Measurements from ENCODE around the gene SUN3. TPM values are rescaled to one million over a fixed set of nuclear protein-coding genes. Genes with fewer than 3 reads are reported as not detected.

Gene SUN3
- total RNA-seq, 2 donors from 2014 or later = not detected

DNA sequence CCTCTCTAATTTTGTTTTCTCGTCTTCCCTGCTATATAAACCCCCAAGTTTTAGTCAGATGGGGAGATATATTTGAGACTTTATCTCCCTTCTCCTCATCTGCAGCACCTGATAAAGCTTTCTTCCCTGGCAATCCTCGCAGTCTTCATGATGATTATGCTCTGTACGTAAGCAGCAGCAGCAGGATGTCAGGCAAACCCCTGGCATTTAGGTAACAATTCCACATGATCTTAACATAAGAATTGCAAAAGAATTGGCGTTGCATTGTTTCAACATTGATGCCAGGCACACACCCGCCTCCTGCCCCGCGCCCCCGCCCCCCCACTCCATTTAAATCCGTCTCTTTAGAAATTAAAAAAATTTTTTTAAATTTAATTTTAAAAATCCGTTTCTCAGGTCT, 86.8 kb downstream of the SUN3 start:
- Histone ChIP-seq H3K4me1 (ENCODE audit: control insufficient read depth, insufficient read depth, low read length) (no peaks in the 10 kb centered on the region), H3K9ac (ENCODE audit: extremely low read depth, low read length, poor library complexity, severe bottlenecking) (no peak overlapping the region), H3K27me3 (ENCODE audit: control insufficient read depth, insufficient read depth, low read length, poor library complexity, severe bottlenecking) (no peaks in the 10 kb centered on the region), H3K36me3 (ENCODE audit: control insufficient read depth, insufficient read depth, low read length) (no peaks in the 10 kb centered on the region), H3K4me3 (ENCODE audit: low read length) (no peak overlapping the region), H3K27ac (ENCODE audit: low read depth, low read length) (no peak overlapping the region), H3K9me3 (ENCODE audit: control insufficient read depth, low read length) (no peaks in the 10 kb centered on the region)
- no peaks in the 10 kb centered on the region for H3K27me3 Mint-ChIP-seq (ENCODE audit: insufficient read depth)
- peaks cover 25% of the 10 kb centered on the region for H3K4me1 Mint-ChIP-seq
- DNase-seq = no peak
- H3K27ac Mint-ChIP-seq = no peak overlapping the region
- no peak overlapping the region for H3K4me3 Mint-ChIP-seq
- H3K9me3 Mint-ChIP-seq = no peaks in the 10 kb centered on the region
- H3K36me3 Mint-ChIP-seq (ENCODE audit: low read depth) = no peaks in the 10 kb centered on the region
- WGBS, 2 experiments (ENCODE audit: insufficient coverage in 1 of 2, insufficient read length in 1 of 2) = 80 to 96% methylated on average over 3 to 10 of the region's 10 CpGs
- TF ChIP-seq, protein P1, sequence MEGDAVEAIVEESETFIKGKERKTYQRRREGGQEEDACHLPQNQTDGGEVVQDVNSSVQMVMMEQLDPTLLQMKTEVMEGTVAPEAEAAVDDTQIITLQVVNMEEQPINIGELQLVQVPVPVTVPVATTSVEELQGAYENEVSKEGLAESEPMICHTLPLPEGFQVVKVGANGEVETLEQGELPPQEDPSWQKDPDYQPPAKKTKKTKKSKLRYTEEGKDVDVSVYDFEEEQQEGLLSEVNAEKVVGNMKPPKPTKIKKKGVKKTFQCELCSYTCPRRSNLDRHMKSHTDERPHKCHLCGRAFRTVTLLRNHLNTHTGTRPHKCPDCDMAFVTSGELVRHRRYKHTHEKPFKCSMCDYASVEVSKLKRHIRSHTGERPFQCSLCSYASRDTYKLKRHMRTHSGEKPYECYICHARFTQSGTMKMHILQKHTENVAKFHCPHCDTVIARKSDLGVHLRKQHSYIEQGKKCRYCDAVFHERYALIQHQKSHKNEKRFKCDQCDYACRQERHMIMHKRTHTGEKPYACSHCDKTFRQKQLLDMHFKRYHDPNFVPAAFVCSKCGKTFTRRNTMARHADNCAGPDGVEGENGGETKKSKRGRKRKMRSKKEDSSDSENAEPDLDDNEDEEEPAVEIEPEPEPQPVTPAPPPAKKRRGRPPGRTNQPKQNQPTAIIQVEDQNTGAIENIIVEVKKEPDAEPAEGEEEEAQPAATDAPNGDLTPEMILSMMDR (conservative IDR thresholded peaks at IDR 0.05) = no peak

DNA sequence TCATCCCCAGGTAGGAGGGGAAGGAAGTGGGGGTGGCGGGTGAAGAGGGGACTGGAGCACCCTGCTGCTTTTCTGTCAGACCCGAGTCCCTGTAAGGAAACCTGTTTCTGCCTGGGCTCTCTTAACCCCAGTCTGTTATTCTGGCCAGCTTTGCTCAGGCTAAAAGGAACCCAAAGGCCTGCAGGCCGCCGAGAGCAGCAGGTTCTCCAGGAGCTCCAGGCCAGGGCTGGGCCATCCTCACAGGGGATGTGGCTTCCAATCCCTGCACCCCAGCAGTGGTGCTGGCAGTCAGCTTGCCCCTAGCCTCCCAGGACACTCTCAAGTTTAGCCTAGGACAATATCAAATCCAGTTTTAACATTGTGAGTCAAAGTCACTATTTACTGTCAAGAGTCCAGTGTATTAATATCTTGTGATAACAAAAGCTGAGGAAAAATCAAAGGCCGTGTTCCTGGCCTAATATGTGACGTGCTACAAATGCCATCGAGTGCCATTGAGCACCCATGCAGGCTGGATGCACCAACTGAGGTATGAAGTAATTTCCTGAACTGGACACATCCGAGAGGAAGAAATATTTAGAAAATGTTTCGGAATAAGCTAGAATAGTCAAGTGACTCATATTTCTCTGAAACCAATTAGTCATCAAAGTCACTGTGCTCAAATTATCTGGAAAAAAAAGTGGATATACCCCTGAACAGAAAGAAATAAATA, 87.6 kb downstream of the SUN3 start:
- Mint-ChIP-seq H3K27me3 (ENCODE audit: insufficient read depth) (no peaks in the 10 kb centered on the region), H3K36me3 (ENCODE audit: low read depth) (no peaks in the 10 kb centered on the region), H3K9me3 (no peaks in the 10 kb centered on the region), H3K4me1 (peaks cover 32% of the 10 kb centered on the region), H3K27ac (no peak overlapping the region), H3K4me3 (no peak overlapping the region)
- no peak for DNase-seq
- no peak overlapping the region for H3K4me3 ChIP-seq (ENCODE audit: low read length)
- H3K36me3 ChIP-seq (ENCODE audit: control insufficient read depth, insufficient read depth, low read length) = no peaks in the 10 kb centered on the region
- TF ChIP-seq, protein P1 (conservative IDR thresholded peaks at IDR 0.05) = no peak
- no peak overlapping the region for H3K9ac ChIP-seq (ENCODE audit: extremely low read depth, low read length, poor library complexity, severe bottlenecking)
- no peaks in the 10 kb centered on the region for H3K4me1 ChIP-seq (ENCODE audit: control insufficient read depth, insufficient read depth, low read length)
- no peak overlapping the region for H3K27ac ChIP-seq (ENCODE audit: low read depth, low read length)
- H3K27me3 ChIP-seq (ENCODE audit: control insufficient read depth, insufficient read depth, low read length, poor library complexity, severe bottlenecking) = no peaks in the 10 kb centered on the region
- WGBS, 2 experiments (ENCODE audit: insufficient coverage in 1 of 2, insufficient read length in 1 of 2) = 87 to 97% methylated on average over 4 to 9 of the region's 9 CpGs
- H3K9me3 ChIP-seq (ENCODE audit: control insufficient read depth, low read length) = no peaks in the 10 kb centered on the region

DNA sequence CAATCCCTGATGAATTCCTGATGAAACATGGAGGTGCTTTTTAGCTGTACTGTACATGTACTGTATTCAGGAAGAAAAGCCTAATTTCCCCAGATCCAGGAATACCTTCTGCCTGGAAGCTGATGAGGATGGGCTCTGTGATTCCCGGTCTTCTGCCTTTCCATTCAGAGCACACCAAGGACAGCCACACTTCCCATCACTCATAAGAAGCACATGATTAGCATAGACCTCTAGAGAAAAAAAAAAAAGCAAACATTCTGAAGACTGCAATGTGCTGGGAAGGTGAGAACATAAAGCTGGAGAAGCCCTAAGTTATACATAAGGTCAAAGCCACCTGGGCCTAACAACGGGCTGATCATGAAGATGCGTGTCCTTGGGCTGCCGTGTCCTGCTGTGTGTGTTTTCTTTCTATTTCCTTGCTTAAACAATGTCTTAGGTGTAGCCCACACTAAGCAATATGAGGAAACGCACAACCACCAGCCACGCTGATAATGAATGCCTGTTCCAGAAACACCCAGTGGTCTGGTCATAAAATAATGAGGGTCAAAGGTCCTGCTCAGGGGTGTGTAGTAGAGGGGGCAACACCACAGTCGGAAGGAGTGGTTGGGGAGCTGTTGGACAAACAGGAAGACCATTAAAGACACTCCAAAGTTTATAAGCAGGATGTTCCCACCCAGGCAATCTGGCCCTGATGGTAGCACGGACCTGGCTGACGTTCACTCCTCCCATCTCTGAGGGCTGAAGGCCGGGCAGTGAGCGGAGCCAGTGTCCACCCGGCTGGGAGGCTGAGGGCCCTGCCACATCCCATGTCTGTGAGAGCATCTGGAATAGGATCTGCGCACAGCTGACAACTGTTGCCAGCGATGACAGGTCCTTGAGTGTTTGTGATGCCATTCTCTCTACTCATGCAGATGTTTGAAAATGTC, 88.6 kb downstream of the SUN3 start:
- Histone ChIP-seq H3K27me3 (ENCODE audit: control insufficient read depth, insufficient read depth, low read length, poor library complexity, severe bottlenecking) (no peaks in the 10 kb centered on the region), H3K36me3 (ENCODE audit: control insufficient read depth, insufficient read depth, low read length) (no peaks in the 10 kb centered on the region), H3K4me1 (ENCODE audit: control insufficient read depth, insufficient read depth, low read length) (no peaks in the 10 kb centered on the region), H3K27ac (ENCODE audit: low read depth, low read length) (no peak overlapping the region), H3K4me3 (ENCODE audit: low read length) (no peak overlapping the region), H3K9me3 (ENCODE audit: control insufficient read depth, low read length) (no peaks in the 10 kb centered on the region), H3K9ac (ENCODE audit: extremely low read depth, low read length, poor library complexity, severe bottlenecking) (no peak overlapping the region)
- Mint-ChIP-seq H3K27ac (no peak overlapping the region), H3K9me3 (no peaks in the 10 kb centered on the region), H3K4me3 (no peak overlapping the region), H3K27me3 (ENCODE audit: insufficient read depth) (no peaks in the 10 kb centered on the region), H3K4me1 (peaks cover 34% of the 10 kb centered on the region), H3K36me3 (ENCODE audit: low read depth) (no peaks in the 10 kb centered on the region)
- DNase-seq = no peak
- 86 to 91% methylated on average over 7 to 14 of the region's 14 CpGs for WGBS, 2 experiments (ENCODE audit: insufficient coverage in 1 of 2, insufficient read length in 1 of 2)
- TF ChIP-seq, protein P1 (conservative IDR thresholded peaks at IDR 0.05) = no peak
